Stimulated activated CD8-positive, alpha-beta memory T cell treated with anti-CD3 and anti-CD28 coated beads, Interleukin-15, amount 100 ng/mL, for 24 hours (primary cell): ENCODE data around the gene HACD2.
"Not testable (repeated sequence)": the region's sequence is repeated elsewhere in the genome, so short reads cannot be mapped to it uniquely, and the experiment has no call there.

ENCODE experiments used
- DNase-seq: peaks from one replicate; pipeline ENCODE4 v3.0.0-alpha.2; 2020; ENCODE audit warnings: low read depth

The HACD2 gene

GRCh38 chr3:123523023-123523412 lies 61.8 kb downstream of the HACD2 start:
- DNase-seq, result no peak

- DNase-seq, result no peak
These were observed 62.4 kb downstream of the HACD2 start for GRCh38 chr3:123522320-123523022.

GRCh38 chr3:123521179-123521969 lies 63.5 kb downstream of the HACD2 start:
- no peak for DNase-seq

GRCh38 chr3:123520656-123521055 lies 64.2 kb downstream of the HACD2 start:
- no peak for DNase-seq

GRCh38 chr3:123518892-123519485 lies 65.9 kb downstream of the HACD2 start:
- no peak for DNase-seq

- no peak for DNase-seq
These were observed 73.1 kb downstream of the HACD2 start for GRCh38 chr3:123511726-123512125.

- DNase-seq, result no peak
These were observed 73.8 kb downstream of the HACD2 start for GRCh38 chr3:123511084-123511483.

GRCh38 chr3:123508178-123508577 lies 76.7 kb downstream of the HACD2 start:
- no peak for DNase-seq

GRCh38 chr3:123505820-123506219 lies 79.0 kb downstream of the HACD2 start:
- no peak for DNase-seq

- no peak for DNase-seq
These were observed 81.7 kb downstream of the HACD2 start for GRCh38 chr3:123503203-123503602.

- no peak for DNase-seq
These were observed 85.5 kb downstream of the HACD2 start for GRCh38 chr3:123499322-123499721.

GRCh38 chr3:123498761-123499160 lies 86.1 kb downstream of the HACD2 start:
- no peak for DNase-seq

GRCh38 chr3:123493912-123494311 lies 90.9 kb downstream of the HACD2 start:
- DNase-seq, result no peak

- no peak for DNase-seq
These were observed 92.8 kb downstream of the HACD2 start for GRCh38 chr3:123491966-123492587.

GRCh38 chr3:123489400-123490004 lies 95.4 kb downstream of the HACD2 start:
- DNase-seq, result no peak

- DNase-seq, result no peak
These were observed 96.1 kb downstream of the HACD2 start for GRCh38 chr3:123488645-123489347.

- DNase-seq, result not testable (repeated sequence)
These were observed 97.8 kb downstream of the HACD2 start for GRCh38 chr3:123487063-123487462.

GRCh38 chr3:123486460-123486859 lies 98.4 kb downstream of the HACD2 start:
- DNase-seq, result no peak

- no peak for DNase-seq
These were observed 99.3 kb downstream of the HACD2 start for GRCh38 chr3:123485551-123485950.

- no peak for DNase-seq
These were observed 101.7 kb downstream of the HACD2 start for GRCh38 chr3:123483146-123483545.

- no peak for DNase-seq
These were observed 103.0 kb downstream of the HACD2 start for GRCh38 chr3:123481722-123482457.
